Activated effector memory CD4-positive, alpha-beta T cell treated with anti-CD3 and anti-CD28 coated beads, Interleukin-2, amount 50 U/mL, for 16 hours (primary cell): Measurements from ENCODE around the gene MAN1C1.

Experiments
- DNase-seq: peaks from one replicate; pipeline ENCODE4 v3.0.0-alpha.2; 2020

The MAN1C1 gene

DNA sequence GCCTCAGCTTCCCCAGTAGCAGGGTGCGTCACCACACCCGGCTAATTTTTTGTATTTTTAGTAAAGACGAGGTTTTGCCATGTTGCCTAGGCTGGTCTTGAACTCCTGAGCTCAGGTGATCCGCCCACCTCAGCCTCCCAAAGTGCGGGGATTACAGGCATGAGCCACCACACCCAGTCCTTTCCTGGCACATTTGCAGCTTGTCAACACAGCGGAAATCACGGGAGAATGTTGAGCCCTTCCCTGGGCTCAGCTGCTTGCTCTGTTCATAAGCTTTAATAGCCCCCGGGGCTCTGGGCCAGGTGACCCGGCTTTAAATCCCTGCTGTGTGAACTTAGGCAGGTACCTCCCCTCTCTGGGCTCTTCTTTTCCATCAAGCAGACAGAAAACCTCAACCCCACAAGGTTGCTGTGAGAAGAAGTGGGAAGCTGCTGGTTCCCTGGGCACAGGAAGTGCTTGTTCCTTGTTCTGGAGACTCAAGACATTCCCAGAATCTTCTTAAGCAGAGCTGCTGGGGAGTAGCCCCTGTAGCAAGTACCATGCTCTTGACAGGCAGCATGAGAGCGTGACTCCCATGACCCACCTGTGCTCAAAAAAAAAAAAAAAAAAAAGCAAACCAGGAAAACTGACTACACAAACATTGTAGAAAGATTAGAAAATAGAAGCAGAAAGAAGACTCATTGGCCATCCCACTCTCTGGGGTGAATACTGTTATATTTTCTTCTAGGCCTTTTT is 168.9 kb downstream of the MAN1C1 start:
- no peak for DNase-seq

GRCh38 chr1:25786887-25787759 is 170.5 kb downstream of the MAN1C1 start:
- DNase-seq = no peak

DNA sequence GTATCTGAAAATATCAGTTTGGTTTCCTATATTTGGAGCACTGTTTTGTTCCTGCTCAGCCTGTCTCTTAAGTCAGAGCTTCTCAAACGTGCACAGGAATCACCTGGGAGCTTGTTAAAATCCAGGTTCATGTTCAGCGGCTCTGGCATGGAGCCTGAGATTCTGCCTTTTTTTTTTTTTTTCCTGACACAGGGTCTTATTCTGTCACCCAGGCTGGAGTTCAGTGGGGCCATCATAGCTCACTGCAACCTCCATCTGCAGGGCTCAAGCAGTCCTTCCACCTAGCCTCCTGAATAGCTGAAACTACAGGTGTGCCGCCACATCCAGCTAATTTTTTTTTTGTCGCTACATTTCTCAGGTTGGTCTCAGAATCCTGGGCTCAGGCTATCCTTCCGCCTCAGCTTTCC is 171.2 kb downstream of the MAN1C1 start:
- DNase-seq = no peak

GRCh38 chr1:25790472-25790871 is 173.9 kb downstream of the MAN1C1 start:
- no peak for DNase-seq

DNA sequence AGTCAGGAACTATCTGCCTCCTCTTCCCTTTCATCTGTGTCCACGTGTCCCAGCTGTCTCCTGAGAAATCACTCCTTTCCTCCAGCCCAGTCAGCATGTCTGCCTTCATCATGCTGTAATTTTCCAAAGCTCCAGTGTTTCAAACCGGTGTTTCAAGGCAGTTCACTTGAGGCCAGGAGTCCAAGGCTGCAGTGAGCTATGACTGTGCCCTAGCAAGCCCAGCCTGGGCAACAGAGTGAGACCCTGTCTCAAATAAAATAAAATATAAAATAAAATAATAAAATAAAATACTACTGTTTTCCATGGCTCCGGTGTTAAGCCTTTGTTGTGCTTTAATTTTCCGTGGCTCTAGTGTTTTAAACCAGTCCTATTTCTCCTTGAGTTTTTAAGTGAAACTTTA is 175.5 kb downstream of the MAN1C1 start:
- no peak for DNase-seq

- no peak for DNase-seq
Measured at GRCh38 chr1:25793585-25794170, 177.1 kb downstream of the MAN1C1 start.

- no peak for DNase-seq
Measured at GRCh38 chr1:25794325-25794724, 177.7 kb downstream of the MAN1C1 start.

DNA sequence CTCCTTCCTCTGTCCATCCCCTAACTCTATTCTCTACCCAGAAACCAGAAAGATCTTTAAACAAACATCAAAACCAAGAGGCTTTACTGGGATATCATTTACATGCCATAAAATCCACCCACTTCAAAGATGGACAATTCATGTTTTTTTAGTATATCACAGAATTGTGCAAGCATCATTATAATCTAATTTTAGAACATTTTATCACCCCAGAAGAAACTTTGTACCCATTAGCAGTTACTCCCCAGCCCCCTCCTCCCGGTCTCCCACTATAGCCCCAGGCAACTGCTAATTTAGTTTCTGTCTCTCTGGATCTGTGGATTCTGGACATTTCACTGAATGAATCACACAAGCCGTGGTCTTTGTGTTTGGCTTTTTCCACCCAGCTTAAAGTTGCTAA is 178.6 kb downstream of the MAN1C1 start:
- no peak for DNase-seq

DNA sequence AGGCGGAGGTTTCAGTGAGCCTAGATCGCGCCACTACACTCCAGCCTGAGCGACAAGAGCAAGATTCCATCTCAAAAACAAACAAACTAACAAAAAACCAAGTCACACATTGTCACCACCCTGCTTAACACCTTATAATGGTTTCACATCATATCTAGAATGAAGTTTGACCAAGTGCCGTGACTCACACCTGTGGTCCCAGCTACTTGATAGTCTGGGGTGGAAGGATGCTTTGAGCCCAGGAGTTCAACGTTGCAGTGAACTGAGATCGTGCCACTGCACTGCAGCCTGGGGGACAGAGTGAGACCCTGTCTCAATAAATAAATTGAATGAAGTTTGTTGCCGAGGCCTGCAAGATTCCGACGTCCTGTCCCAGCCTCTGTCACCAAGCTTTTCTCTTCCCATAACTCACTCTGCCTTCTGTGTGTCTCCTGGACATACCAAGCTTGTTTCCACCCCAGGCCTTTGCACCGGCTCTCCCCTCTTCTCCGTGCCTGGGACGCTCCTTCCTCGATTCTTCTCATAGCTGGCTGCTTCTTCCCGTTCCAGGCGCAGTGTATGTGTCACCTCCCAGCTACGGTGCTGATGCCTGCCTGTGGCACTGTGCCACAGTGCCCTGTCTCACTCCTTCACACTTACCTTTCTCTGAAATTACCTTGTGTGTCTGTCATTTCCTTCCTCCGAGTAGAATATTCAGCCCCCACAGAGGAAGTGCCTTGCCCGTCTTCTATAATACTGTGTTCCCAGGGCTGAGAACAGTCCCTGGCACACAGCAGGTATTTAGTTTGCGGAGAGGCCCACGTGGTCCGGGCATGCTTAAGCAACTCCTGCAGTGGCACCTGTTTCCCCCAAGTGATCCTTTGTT is 179.6 kb downstream of the MAN1C1 start:
- peak; percentile 74 for DNase-seq

DNA sequence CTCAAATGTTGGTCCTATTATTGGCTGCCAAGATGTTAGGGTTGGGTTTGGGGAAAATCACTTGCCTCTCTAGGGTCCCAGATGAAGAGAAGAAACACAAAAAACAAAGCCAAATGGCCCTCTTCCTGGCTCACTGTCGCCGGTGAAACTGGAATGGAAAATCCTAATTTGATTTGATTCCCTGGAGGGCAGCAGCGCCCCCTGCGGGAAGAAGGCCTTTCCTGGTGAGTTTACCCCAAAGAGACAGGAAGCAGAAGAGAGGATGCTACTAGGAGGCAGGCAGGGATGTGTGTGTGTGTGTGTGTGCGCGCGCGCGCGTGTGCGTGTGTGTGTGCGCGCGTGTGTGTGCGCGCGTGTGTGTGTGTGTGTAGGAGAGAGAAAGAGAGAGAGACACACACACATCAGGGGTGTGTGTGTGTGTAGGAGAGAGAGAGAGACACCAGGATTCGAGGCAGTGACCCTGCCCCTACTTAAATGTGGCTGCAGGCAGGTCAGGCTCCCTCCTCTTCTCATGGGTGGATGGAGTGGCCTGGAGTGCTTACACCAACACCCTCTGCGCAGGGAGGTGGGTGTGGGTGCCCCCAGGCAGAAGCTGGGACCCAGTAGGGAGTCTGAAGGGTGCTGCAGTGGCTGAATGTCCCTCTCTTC is 180.3 kb downstream of the MAN1C1 start:
- peak; percentile 94 for DNase-seq

- DNase-seq = peak; percentile 73
Measured at GRCh38 chr1:25797939-25798338, 181.3 kb downstream of the MAN1C1 start.

DNA sequence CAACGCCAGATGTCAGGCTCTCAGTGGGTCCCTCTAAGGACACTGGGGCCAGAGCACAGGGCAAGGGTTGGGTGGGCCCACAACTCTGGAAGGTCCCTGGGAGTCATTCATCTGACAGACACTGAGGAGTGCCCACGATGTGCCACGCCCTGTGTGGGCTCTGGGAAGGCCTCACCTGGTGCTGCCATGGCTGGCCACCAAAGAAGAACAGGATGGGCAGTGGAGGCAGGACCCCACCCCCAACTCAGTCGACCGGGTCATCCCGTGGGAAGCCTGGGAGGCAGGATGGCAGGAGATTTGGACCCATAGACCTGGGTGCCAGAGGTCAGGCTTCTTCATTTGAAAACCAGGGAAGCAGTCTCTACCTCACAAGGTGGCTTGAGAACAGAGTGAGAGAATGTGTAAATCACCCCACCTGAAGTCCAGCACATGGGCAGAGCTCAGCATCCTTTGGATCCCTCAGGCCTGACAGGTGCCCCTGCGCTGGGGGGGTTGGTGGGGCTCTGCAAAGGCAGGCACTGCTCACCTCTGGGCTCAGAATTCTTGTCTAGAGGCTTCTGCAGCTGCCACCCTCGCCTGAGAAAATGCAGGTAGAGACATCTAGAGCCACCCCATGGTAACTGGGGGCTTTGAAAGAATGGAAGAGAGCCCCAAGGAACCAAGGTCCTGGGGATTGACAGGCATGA is 182.2 kb downstream of the MAN1C1 start:
- DNase-seq = no peak

GRCh38 chr1:25799352-25799934 is 182.9 kb downstream of the MAN1C1 start:
- no peak for DNase-seq

DNA sequence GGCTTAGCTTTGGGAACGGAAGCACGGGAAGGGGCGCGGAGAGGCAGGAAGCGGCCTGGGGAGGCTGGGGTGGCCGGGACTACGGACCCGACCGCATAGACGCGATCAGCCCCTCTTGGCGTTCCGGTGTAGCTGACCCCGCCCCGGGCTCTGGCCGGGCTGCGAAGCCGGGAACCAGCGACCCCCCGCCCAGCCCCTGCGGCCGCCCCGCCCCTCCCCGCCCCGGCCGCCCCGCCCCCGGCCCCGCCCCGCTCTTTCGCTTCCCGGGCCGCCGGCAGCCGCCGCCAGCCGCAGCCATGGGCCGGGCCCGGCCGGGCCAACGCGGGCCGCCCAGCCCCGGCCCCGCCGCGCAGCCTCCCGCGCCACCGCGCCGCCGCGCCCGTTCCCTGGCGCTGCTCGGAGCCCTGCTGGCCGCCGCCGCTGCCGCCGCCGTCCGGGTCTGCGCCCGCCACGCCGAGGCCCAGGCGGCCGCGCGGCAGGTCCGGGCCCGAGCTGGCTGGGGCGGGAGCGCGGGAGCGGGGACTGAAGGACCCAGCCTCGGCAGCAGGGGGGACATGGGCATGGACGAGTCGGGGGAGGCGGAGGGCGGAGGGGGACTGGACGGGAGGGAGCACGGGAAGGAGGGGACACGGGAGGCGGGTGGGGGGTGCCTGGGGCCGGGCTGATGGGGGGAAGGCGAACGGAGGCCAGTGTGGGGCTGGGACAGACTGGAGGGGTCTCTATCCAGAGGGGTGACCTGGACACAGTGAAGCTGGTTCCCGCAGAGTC is 183.5 kb downstream of the MAN1C1 start, which contains the start of gene SELENON:
TSS of gene SELENON (plus strand) at position 259 of the 768 bp plus-strand sequence. CDS start at position 297, 38 bp downstream.
- DNase-seq = peak; percentile 76

DNA sequence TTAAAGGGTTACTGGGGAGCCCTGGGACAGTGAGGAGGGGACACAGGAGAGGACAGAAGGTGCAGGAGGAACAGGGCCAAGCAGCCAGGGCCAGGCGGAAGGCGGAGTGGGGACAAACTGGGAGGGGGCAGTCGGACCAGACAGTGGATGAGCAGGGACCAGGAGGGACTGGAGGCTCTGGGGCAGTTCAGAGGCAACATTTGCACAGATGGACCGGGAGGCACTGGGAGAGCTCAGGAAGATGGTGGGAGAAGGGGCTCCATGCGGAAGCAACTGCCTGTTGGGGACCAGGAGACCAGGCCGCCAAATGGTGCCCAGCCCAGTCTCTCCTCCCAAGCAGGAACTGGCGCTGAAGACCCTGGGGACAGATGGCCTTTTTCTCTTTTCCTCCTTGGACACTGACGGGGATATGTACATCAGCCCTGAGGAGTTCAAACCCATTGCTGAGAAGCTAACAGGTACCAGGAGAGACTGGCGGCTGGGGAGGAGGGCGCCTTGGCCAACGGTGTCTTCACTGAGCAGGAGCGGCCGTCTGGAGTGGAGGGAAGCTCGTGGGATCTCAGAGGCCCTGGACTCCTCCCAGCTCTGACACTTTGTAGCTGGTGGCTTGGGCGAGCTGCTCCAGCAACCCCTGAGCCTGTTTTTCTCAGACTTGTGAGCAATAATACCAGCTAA is 184.2 kb downstream of the MAN1C1 start:
- DNase-seq = no peak

DNA sequence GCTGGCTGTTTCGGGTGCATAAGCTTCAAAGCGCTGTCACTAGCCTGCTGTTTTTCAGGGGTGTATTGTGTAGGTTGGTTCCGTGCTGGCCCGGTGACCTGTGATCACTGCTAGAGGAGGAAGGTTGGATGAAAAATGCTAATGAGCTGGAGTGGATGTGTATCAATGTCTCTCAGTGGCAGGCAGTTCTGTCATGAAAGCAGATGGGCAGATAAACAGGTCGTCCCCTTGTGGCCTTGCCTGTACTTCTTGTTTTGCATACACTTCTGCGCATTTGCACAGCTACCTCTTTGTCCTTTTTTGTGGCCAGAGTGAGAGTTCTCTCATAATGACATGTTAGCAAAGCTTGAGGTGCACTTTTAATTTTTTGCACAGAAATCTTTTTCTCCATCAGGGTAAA is 186.3 kb downstream of the MAN1C1 start:
- DNase-seq = no peak

DNA sequence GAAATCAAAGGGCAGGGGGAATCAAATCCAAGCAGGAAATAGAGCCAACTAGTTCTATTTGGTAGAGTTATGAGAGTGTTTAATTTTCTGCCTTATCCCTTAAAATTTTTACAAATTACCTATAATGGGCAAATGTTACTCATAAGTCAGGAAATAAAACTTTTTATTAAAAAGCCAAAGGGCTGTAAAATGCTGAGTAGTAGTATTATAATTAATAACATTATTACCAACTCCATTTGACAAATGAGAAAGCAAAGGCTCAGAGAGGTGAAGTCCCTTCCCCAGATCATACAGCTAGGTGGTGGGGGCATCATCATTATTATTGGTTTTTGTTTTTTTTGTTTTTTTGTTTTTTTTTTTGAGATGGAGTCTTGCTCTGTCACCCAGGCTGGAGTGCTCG is 186.8 kb downstream of the MAN1C1 start:
- DNase-seq = no peak

GRCh38 chr1:25804244-25804963 is 187.8 kb downstream of the MAN1C1 start:
- no peak for DNase-seq
